ENCODE results near the gene SULT1A2.
"Not testable (repeated sequence)": the region's sequence is repeated elsewhere in the genome, so short reads cannot be mapped to it uniquely, and the experiment has no call there.

DNA sequence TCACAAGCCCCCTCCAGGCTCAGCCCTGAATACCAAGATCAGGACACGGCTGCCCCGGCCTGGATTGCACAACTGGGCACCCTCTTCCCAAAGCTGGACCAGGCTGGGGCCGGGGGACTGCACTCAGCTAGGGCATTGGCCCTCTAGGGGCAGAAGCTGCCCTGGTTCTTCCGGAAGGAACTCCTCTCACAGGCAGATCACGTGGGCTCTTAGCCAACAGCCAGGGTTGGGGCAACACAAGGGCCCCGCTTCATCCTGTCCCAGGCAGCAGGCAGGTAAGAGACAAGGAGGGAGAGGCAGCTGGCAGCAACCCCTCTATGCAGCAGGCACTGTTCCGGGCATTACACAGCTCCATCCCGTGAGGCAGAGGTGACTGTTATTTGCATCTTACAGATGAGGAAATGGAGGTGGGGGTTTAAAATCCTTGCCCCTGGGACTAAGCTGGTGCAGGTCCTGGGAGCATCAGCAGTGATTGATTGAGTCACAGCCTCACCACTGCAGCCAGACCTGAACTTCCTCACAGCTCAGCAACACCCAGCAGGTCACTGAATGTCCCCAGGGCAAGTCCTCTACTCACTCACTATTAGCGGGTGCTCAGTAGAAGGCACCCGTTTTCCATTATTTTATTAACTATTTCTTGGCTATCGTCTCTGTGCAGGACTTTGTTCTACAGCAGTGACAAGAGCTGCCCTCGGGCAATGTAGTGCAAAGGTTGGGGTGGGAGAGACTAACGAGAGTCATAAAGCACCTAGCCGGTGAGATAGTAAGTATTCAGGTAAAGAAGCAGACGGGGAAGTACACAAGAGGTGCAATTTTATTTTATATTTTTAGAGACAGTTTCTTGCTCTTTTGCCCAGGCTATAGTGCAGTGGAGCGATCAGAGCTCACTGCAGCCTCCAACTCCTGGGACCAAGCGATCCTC lies 15.8 kb upstream of the SULT1A2 start:
- TF ChIP-seq SREBF2 (IDR thresholded peaks at IDR 0.05); POLR2A (IDR thresholded peaks at IDR 0.05; ENCODE audit: low read length); ESRRA (IDR thresholded peaks at IDR 0.05; ENCODE audit: borderline replicate concordance, low read length); CBX2 (IDR thresholded peaks at IDR 0.05; ENCODE audit: borderline replicate concordance, low read depth); RFX5 (IDR thresholded peaks at IDR 0.05); JUN (IDR thresholded peaks at IDR 0.05); BHLHE40 (IDR thresholded peaks at IDR 0.05; ENCODE audit: low read depth, low read length): not testable (repeated sequence)
- TF ChIP-seq, protein P1, sequence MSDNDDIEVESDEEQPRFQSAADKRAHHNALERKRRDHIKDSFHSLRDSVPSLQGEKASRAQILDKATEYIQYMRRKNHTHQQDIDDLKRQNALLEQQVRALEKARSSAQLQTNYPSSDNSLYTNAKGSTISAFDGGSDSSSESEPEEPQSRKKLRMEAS (IDR thresholded peaks at IDR 0.05) = not testable (repeated sequence)
- TF ChIP-seq, protein P2, sequence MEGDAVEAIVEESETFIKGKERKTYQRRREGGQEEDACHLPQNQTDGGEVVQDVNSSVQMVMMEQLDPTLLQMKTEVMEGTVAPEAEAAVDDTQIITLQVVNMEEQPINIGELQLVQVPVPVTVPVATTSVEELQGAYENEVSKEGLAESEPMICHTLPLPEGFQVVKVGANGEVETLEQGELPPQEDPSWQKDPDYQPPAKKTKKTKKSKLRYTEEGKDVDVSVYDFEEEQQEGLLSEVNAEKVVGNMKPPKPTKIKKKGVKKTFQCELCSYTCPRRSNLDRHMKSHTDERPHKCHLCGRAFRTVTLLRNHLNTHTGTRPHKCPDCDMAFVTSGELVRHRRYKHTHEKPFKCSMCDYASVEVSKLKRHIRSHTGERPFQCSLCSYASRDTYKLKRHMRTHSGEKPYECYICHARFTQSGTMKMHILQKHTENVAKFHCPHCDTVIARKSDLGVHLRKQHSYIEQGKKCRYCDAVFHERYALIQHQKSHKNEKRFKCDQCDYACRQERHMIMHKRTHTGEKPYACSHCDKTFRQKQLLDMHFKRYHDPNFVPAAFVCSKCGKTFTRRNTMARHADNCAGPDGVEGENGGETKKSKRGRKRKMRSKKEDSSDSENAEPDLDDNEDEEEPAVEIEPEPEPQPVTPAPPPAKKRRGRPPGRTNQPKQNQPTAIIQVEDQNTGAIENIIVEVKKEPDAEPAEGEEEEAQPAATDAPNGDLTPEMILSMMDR (IDR thresholded peaks at IDR 0.05) = not testable (repeated sequence)
- TF ChIP-seq, protein P3, sequence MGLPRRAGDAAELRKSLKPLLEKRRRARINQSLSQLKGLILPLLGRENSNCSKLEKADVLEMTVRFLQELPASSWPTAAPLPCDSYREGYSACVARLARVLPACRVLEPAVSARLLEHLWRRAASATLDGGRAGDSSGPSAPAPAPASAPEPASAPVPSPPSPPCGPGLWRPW (IDR thresholded peaks at IDR 0.05) = not testable (repeated sequence)
- TF ChIP-seq, protein P4, sequence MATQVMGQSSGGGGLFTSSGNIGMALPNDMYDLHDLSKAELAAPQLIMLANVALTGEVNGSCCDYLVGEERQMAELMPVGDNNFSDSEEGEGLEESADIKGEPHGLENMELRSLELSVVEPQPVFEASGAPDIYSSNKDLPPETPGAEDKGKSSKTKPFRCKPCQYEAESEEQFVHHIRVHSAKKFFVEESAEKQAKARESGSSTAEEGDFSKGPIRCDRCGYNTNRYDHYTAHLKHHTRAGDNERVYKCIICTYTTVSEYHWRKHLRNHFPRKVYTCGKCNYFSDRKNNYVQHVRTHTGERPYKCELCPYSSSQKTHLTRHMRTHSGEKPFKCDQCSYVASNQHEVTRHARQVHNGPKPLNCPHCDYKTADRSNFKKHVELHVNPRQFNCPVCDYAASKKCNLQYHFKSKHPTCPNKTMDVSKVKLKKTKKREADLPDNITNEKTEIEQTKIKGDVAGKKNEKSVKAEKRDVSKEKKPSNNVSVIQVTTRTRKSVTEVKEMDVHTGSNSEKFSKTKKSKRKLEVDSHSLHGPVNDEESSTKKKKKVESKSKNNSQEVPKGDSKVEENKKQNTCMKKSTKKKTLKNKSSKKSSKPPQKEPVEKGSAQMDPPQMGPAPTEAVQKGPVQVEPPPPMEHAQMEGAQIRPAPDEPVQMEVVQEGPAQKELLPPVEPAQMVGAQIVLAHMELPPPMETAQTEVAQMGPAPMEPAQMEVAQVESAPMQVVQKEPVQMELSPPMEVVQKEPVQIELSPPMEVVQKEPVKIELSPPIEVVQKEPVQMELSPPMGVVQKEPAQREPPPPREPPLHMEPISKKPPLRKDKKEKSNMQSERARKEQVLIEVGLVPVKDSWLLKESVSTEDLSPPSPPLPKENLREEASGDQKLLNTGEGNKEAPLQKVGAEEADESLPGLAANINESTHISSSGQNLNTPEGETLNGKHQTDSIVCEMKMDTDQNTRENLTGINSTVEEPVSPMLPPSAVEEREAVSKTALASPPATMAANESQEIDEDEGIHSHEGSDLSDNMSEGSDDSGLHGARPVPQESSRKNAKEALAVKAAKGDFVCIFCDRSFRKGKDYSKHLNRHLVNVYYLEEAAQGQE (IDR thresholded peaks at IDR 0.05) = not testable (repeated sequence)
